RWPE2 (cell line): ENCODE results near the gene ATP2C1.
A peak's percentile ranks its signal among the peaks of the same experiment; 100 is the strongest.

ENCODE experiments used
- ATAC-seq: fragments of 200-7000 bp; cut with Tn5 transposase; 3 replicates; pipeline ENCODE4 v1.9.1; 2021; ENCODE audit warnings: low read depth
- DNase-seq: peaks from one replicate; pipeline ENCODE4 v3.0.0-alpha.2; 2020; ENCODE audit warnings: low spot score
- H3K27ac ChIP-seq: fragments of 450-650 bp; 2 replicates; pipeline ENCODE4 v1.5.1; 2017; ENCODE audit warnings: mild to moderate bottlenecking; ENCODE audit not compliant: poor library complexity, severe bottlenecking
- H3K27me3 ChIP-seq: fragments of 250-450 bp; sonication (Bioruptor Pico); 2 replicates; pipeline ENCODE4 v1.5.1; 2021; ENCODE audit warnings: mild to moderate bottlenecking, moderate library complexity; ENCODE audit not compliant: insufficient read depth, poor library complexity, severe bottlenecking
- H3K36me3 ChIP-seq: fragments of 250-450 bp; sonication (Bioruptor Pico); 2 replicates; pipeline ENCODE4 v1.5.1; 2020; ENCODE audit warnings: low read depth, mild to moderate bottlenecking, moderate library complexity
- H3K4me1 ChIP-seq: fragments of 250-450 bp; sonication (Bioruptor Pico); 2 replicates; pipeline ENCODE4 v1.5.1; 2021; ENCODE audit warnings: mild to moderate bottlenecking, moderate library complexity; ENCODE audit not compliant: insufficient read depth, poor library complexity, severe bottlenecking
- H3K4me3 ChIP-seq: fragments of 250-450 bp; sonication (Bioruptor Pico); 2 replicates; pipeline ENCODE4 v1.5.1; 2021; ENCODE audit warnings: mild to moderate bottlenecking, moderate library complexity; ENCODE audit not compliant: severe bottlenecking
- H3K9me3 ChIP-seq: fragments of 250-450 bp; sonication (Bioruptor Pico); 2 replicates; pipeline ENCODE4 v1.5.1; 2021; ENCODE audit warnings: mild to moderate bottlenecking, moderate library complexity; ENCODE audit not compliant: severe bottlenecking
- CTCF ChIP-seq: fragments of 450-650 bp; IDR thresholded peaks from one replicate; pipeline ENCODE4 v1.5.1; 2017; ENCODE audit warnings: mild to moderate bottlenecking, moderate library complexity; ENCODE audit not compliant: poor library complexity, severe bottlenecking

ATP2C1 gene

DNA sequence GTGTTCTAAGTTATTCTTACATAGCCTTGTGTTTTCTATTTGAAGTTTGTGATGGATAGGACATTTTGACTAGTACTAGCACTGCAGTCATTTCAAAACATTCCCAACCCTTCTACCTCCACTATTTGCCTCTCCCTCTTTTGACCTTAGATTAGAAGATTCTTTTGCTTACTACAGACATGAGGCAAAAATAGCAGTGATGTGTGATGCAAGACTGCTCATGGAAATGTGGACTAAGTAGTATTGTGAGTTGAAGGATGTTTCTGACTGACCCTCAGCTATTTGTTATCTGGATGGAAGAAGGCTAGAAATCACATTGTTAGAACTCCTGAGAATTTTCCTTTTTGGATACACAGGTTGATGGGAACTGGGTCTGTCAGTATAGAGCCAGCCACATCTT lies 45.9 kb downstream of the ATP2C1 start:
- H3K36me3 ChIP-seq, result peaks cover 51% of the 10 kb centered on the region
- H3K4me3 ChIP-seq, result no peak overlapping the region
- no peaks in the 10 kb centered on the region for H3K9me3 ChIP-seq
- H3K27me3 ChIP-seq, result no peaks in the 10 kb centered on the region
- DNase-seq, result no peak
- peaks cover 18% of the 10 kb centered on the region for H3K4me1 ChIP-seq
- ATAC-seq, result no peak
- no peak for TF ChIP-seq CTCF
- H3K27ac ChIP-seq, result no peak overlapping the region

DNA sequence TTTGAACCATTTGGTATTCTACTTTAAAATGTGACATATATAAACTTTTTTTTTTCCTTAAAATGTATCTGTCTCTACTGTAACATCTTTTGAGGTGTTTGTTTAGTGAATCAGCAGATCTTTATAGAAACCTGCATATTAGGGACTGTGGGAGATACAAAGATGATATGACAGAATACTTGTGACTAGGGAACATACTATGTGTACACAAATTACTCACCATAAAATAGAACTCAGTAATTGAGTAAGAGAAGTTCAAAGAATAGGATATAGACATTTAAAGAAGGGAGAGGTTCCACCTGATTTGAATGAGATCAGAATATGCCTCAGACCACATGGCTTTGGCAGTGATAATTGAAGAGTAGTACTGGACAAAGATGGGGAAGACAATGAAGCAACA lies 47.9 kb downstream of the ATP2C1 start:
- Histone ChIP-seq H3K27ac (no peak overlapping the region), H3K4me1 (peaks cover 9% of the 10 kb centered on the region), H3K4me3 (no peak overlapping the region), H3K9me3 (no peaks in the 10 kb centered on the region), H3K36me3 (peaks cover 57% of the 10 kb centered on the region), H3K27me3 (no peaks in the 10 kb centered on the region)
- DNase-seq (no peak), ATAC-seq (peak; percentile 93)
- no peak for TF ChIP-seq CTCF

DNA sequence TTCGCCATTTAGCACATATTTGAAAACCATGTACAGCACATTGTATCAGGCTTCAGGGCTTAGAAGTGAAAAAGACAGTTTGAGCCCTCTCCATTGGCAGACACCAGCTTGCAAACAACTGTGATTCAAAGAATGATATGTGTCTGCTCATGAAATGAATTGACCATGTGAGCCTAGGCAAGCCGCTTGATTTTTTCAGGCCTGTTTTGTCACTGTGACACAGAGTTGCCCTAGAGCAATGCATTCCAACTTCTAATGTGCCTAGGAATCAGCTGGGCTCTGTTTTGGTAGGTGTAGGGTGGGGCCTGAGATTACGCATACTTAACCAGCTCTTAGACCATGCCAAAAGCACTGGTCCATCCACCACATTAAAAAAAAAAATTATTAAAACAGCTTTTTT lies 53.0 kb downstream of the ATP2C1 start:
- H3K4me3 ChIP-seq, result no peak overlapping the region
- ATAC-seq, result no peak
- H3K27ac ChIP-seq, result no peak overlapping the region
- no peaks in the 10 kb centered on the region for H3K27me3 ChIP-seq
- no peak for TF ChIP-seq CTCF
- peaks cover 76% of the 10 kb centered on the region for H3K36me3 ChIP-seq
- H3K9me3 ChIP-seq, result no peaks in the 10 kb centered on the region
- no peak for DNase-seq
- peaks cover 7% of the 10 kb centered on the region for H3K4me1 ChIP-seq

- no peaks in the 10 kb centered on the region for H3K4me1 ChIP-seq
- DNase-seq, result no peak
- no peak for ATAC-seq
- no peak overlapping the region for H3K27ac ChIP-seq
- no peak overlapping the region for H3K4me3 ChIP-seq
- H3K9me3 ChIP-seq, result no peaks in the 10 kb centered on the region
- H3K27me3 ChIP-seq, result no peaks in the 10 kb centered on the region
- H3K36me3 ChIP-seq, result peaks cover 73% of the 10 kb centered on the region
- TF ChIP-seq CTCF, result no peak
Observed at GRCh38 chr3:130948001-130948773, 54.3 kb downstream of the ATP2C1 start.

DNA sequence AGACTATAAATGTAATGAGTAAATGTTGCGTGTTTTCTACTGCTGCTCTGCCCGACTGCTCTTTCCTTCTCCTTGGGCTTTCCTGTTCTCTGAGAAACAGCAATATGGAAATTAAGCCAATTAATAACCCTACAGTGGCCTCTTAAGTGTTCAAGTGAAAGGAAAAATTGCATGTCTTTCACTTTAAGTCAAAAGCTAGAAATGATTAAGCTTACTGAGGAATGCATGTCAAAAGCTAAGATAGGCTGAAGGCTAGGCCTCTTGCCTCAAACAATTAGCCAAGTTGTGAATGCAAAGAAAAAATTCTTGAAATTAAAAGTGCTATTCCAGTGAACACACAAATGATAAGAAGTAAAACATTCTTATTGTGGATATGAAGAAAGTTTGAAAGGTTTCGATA lies 55.0 kb downstream of the ATP2C1 start:
- no peak for TF ChIP-seq CTCF
- no peak overlapping the region for H3K4me3 ChIP-seq
- H3K27me3 ChIP-seq, result no peaks in the 10 kb centered on the region
- H3K4me1 ChIP-seq, result no peaks in the 10 kb centered on the region
- no peaks in the 10 kb centered on the region for H3K9me3 ChIP-seq
- H3K27ac ChIP-seq, result no peak overlapping the region
- ATAC-seq, result no peak
- DNase-seq, result no peak
- peaks cover 72% of the 10 kb centered on the region for H3K36me3 ChIP-seq
